Thyroid gland (tissue), 4 donors: Measurements from ENCODE around the gene ATAD3A. TPM values are rescaled to one million over a fixed set of nuclear protein-coding genes. Genes with fewer than 3 reads are reported as not detected.
"Not testable (repeated sequence)": the region's sequence is repeated elsewhere in the genome, so short reads cannot be mapped to it uniquely, and the experiment has no call there.

ENCODE experiments used
- DNase-seq, 2 donors: peaks; one replicate each; pipeline ENCODE4 v3.0.0-alpha.2; 2019
- H3K27ac ChIP-seq, 3 donors: fragments of 200-600 bp; sonication (generic); 1 replicate in 2 of 3; 2 replicates in 1 of 3; pipeline ENCODE4 v1.5.1; 2016 to 2019; ENCODE audit warnings: mild to moderate bottlenecking in 1 of 3, moderate library complexity in 1 of 3
- H3K27me3 ChIP-seq: fragments of 200-600 bp; sonication (generic); one replicate; pipeline ENCODE4 v1.5.1; 2019
- H3K36me3 ChIP-seq, 2 donors: fragments of 200-600 bp; sonication (generic); one replicate each; pipeline ENCODE4 v1.5.1; 2016 to 2019
- H3K4me1 ChIP-seq, 2 donors: fragments of 200-600 bp; sonication (generic); one replicate each; pipeline ENCODE4 v1.5.1; 2017 to 2019
- H3K4me3 ChIP-seq, 3 donors: fragments of 200-600 bp; sonication (generic); replicated peaks in 1 of 3; 1 replicate in 2 of 3; 2 replicates in 1 of 3; pipeline ENCODE4 v1.5.1; 2016; ENCODE audit warnings: mild to moderate bottlenecking in 1 of 3
- H3K9me3 ChIP-seq: fragments of 200-600 bp; sonication (generic); one replicate; pipeline ENCODE4 v1.5.1; 2017
- POLR2A ChIP-seq, 2 donors: fragments of 450-650 bp; IDR thresholded peaks; one replicate each; pipeline ENCODE4 v1.6.1; 2017; ENCODE audit warnings: antibody characterized with exemption in 2 of 2, mild to moderate bottlenecking in 2 of 2, moderate library complexity in 1 of 2
- WGBS, 2 donors: methylation state at CpG; one replicate each; pipeline ENCODE4 v1.1.5; 2017; 5-methylcytosine and 5-hydroxymethylcytosine counted together
- intact Hi-C: fragments of 100-400 bp; cut with DNase I; formaldehyde crosslinking; loops from one replicate; pipeline ENCODE4 v1.15.1; 2023
- total RNA-seq, 4 donors: library from RNA; depleted of rRNA; stranded (reverse); fragments of >200 nt; gene quantifications; one replicate each; pipeline ENCODE4 v1.2.3, GENCODE V29; 2016
- TF ChIP-seq, protein P1 (sequence below), 6 experiments: fragments of 200-600 bp in 3 of 6; fragments of 450-650 bp in 3 of 6; sonication (generic) in 3 of 6; IDR thresholded peaks; one replicate each; pipeline ENCODE4 v1.5.1; 2016 to 2019; ENCODE audit warnings: antibody characterized with exemption in 6 of 6, mild to moderate bottlenecking in 2 of 6, inconsistent platforms in 1 of 6, moderate library complexity in 1 of 6

ATAD3A gene
- total RNA-seq, 4 donors from 2014 or later = 21.6 to 34.2 (median 28.5) TPM

DNA sequence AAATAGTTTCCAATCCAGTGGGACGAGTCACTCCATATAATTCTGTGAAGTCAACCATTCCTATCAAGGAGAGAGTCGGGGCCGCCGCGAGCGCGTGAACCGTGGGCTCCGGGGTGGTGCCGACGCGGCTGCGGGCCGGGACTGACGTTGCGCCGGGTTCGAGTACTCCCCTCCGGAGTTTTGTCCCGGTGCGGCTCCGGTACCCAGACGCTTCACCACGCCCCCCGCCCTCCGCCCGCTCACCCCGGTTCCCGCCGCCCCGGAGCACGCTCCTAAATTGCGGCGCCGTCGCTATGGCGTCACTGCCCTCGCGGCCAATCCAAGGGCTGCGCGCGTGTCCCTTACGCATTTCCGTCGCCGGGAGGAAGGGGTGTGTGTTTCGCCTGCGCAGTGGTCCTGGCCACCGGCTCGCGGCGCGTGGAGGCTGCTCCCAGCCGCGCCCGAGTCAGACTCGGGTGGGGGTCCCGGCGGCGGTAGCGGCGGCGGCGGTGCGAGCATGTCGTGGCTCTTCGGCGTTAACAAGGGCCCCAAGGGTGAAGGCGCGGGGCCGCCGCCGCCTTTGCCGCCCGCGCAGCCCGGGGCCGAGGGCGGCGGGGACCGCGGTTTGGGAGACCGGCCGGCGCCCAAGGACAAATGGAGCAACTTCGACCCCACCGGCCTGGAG, 40.4 kb upstream of the ATAD3A start, which contains the start of gene ATAD3B:
Gene ATAD3B (plus strand): TSS at position 377 of the 664 bp plus-strand sequence. CDS start 120 bp downstream, at position 497.
- Histone ChIP-seq H3K27ac (peak within 1 kb of the TSS; percentile 4 to 73 (median 69)), H3K4me3 (peak within 1 kb of the TSS; percentile 7 to 69 (median 34))
- WGBS, 2 donors = 0 to 1% methylated on average over 2 to 25 of the region's 87 CpGs

DNA sequence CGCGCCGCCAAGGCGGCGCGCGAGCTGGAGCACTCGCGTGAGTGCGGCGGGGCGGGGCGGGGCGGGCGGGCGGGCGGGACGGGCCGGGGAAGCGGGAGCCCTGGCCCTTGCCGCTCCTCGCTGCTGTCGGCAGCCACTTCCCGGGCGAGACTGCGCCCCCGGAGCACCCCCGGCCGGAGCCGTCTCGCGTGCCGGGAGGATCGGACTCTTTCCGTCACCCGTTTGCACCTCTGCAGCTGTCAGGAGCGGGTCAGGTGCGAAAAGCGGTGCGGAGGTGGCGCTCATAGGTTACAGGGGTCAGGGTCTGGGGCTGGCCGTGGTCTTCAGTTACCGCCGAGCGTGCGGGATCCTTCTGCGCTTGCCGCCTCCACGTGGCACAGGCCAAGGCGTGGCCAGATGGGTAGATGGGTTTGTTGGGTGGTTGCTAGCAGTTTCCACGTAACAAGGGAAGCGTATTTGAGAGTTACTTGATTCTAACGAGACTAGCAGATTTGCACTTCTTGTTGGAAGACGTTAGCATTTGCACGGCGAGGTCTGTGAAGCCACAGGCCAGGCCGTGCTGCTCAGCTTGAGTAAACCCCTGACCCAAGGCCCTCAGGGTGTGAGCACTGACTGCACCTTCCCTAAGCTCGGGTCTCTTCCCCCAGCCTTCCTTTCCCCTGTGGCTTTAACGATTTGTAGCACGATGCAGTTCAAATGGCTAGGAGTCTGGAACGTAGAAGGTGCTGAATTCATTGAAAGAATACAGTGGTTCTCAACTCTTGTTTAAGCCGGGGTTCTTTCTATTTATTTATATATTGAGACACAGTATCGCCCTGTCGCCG, 39.7 kb upstream of the ATAD3A start:
- DNase-seq, H3K27ac ChIP-seq, H3K9me3 ChIP-seq, H3K36me3 ChIP-seq, intact Hi-C loops, H3K27me3 ChIP-seq: not testable (repeated sequence)
- WGBS, 2 donors = 9 to 17% methylated on average over 11 to 12 of the region's 65 CpGs
- H3K4me3 ChIP-seq = peak overlapping the region in 1 of 3 donors; percentile 69
- H3K4me1 ChIP-seq = peaks cover 7 to 20% of the 10 kb centered on the region in 2 donors

More for the DNA sequence above, 40.4 kb upstream of the ATAD3A start, which contains the start of gene ATAD3B:
- Histone ChIP-seq H3K4me1 (peaks cover 7 to 20% of the 10 kb centered on the region in 2 donors), H3K36me3 (no peaks in the 10 kb centered on the region), H3K9me3 (no peaks in the 10 kb centered on the region), H3K27me3 (no peaks in the 10 kb centered on the region)
- TF ChIP-seq, protein P1, sequence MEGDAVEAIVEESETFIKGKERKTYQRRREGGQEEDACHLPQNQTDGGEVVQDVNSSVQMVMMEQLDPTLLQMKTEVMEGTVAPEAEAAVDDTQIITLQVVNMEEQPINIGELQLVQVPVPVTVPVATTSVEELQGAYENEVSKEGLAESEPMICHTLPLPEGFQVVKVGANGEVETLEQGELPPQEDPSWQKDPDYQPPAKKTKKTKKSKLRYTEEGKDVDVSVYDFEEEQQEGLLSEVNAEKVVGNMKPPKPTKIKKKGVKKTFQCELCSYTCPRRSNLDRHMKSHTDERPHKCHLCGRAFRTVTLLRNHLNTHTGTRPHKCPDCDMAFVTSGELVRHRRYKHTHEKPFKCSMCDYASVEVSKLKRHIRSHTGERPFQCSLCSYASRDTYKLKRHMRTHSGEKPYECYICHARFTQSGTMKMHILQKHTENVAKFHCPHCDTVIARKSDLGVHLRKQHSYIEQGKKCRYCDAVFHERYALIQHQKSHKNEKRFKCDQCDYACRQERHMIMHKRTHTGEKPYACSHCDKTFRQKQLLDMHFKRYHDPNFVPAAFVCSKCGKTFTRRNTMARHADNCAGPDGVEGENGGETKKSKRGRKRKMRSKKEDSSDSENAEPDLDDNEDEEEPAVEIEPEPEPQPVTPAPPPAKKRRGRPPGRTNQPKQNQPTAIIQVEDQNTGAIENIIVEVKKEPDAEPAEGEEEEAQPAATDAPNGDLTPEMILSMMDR (IDR thresholded peaks at IDR 0.05) = no peak
- TF ChIP-seq POLR2A (IDR thresholded peaks at IDR 0.05) = peak in 1 of 2 donors; percentile 69
- peak; percentile 95 to 96 for DNase-seq
- intact Hi-C loops = no loop called here

DNA sequence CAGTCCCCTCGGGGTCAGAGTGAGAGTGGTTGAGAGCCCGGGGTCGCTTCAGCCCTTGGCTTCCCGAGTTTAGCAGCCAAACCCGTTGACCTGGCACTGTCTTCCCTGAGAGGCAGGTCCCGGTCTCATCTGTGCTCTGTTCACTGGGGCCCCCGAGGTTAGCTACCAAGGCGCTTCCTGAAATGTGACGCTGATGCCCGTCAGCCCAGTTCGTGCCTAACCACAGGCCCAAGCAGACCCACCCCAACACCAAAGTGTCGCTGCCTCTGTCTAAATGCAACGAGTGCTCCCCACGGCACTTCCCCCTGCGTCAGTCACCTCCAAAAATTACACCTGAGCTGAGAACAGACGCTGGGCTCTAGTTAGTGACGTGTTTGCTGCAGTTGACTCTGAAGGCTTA, 36.0 kb upstream of the ATAD3A start:
- 97 to 98% methylated on average over 7 to 9 of the region's 17 CpGs for WGBS, 2 donors
- H3K36me3 ChIP-seq = peaks cover 12 to 19% of the 10 kb centered on the region in 2 donors
- H3K4me1 ChIP-seq = peaks cover under 1 to 13% of the 10 kb centered on the region in 2 donors
- H3K4me3 ChIP-seq, H3K9me3 ChIP-seq, intact Hi-C loops, H3K27me3 ChIP-seq, DNase-seq, H3K27ac ChIP-seq: not testable (repeated sequence)

DNA sequence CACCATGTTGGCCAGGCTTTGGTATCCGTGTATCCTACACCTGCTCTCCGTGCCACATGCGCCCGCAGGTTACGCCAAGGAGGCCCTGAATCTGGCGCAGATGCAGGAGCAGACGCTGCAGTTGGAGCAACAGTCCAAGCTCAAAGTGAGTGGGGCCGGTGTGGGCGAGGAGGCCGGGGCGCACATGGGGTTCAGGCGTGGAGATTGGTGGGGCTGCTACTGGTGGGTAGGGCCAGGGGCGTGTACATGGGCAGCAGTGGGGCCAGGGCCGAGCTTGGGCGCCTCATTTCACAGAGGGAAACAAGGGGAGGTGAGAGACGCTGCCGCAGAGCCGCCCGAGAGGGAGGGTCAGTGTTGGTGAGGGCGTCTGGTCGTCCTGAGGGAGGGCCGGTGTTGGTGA, 34.8 kb upstream of the ATAD3A start:
- H3K36me3 ChIP-seq = peaks cover 12 to 19% of the 10 kb centered on the region in 2 donors
- peaks cover 0 to 13% of the 10 kb centered on the region in 2 donors for H3K4me1 ChIP-seq
- no peak overlapping the region for H3K4me3 ChIP-seq
- DNase-seq = no peak
- H3K27me3 ChIP-seq = no peaks in the 10 kb centered on the region
- no peaks in the 10 kb centered on the region for H3K9me3 ChIP-seq
- H3K27ac ChIP-seq = no peak overlapping the region
- no peak for TF ChIP-seq POLR2A (IDR thresholded peaks at IDR 0.05)
- TF ChIP-seq, protein P1 (IDR thresholded peaks at IDR 0.05) = no peak
- intact Hi-C loops = no loop called here
- WGBS, 2 donors = 97 to 98% methylated on average over 22 of the region's 22 CpGs

DNA sequence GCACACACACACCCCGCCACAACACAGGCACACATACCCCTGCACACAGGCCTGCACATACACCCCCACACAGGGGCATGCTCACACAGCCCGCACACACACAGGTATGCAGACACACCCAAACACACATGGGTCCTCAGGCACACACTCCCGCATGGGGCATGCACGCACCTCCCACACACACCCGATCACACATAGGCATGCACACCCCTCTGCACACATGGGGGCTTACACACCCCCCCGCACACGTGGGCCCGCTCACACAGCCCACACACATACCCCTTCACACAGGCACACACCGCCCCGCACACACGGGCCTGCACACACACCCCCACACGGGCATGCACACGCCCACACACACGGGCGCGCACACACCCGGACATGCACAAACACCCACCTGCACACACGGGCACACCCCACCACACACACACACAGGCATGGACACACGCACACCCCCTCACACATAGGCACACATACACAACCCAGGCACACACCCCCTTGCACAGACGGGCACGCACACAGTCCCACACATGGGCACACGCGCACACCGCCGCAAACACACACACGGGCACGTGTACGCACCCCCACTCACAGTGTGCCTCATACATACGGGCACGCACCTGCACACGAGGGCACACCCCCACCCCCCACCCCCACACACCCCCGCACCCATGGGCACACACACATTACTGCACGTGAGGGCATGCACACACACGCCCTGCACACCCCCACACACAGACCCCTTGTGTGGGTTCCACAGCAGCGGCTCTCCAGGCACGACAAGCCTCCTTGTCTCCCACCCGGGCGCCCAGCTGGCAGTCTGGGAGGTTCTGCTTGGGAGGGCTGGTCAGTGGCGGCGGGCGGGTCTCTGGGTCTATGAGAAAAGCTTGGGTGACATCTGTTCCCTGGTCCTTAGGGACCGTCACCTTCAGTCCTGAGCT, 32.1 kb upstream of the ATAD3A start:
- TF ChIP-seq, protein P1 (IDR thresholded peaks at IDR 0.05) = no peak
- no peak for TF ChIP-seq POLR2A (IDR thresholded peaks at IDR 0.05)
- H3K9me3 ChIP-seq = no peaks in the 10 kb centered on the region
- DNase-seq = no peak
- no peak overlapping the region for H3K4me3 ChIP-seq
- H3K27ac ChIP-seq = no peak overlapping the region
- WGBS, 2 donors = 95 to 96% methylated on average over 38 of the region's 42 CpGs
- no peaks in the 10 kb centered on the region for H3K27me3 ChIP-seq
- intact Hi-C loops = no loop called here
- H3K4me1 ChIP-seq = no peaks in the 10 kb centered on the region
- peaks cover 28 to 39% of the 10 kb centered on the region in 2 donors for H3K36me3 ChIP-seq

DNA sequence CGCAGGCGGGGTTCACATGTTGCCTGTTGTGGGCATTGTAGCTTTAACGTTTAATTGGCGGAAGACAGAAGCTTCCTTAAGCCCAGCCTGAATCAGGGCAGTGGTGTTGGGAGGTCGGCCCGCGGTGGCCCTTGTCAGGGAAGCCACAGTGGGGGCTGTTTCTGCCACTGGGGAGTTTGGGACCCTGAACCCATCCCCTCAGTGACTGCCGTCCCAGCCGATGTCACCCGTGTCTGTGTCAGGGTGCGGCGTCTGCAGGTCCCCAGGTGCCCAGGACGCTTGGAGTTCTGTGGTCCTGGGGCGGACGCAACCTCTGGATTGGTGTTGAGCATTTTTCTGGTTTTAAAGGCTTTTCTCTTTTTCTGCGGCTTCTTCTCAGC, 31.5 kb upstream of the ATAD3A start:
- intact Hi-C loops, H3K4me3 ChIP-seq, H3K27ac ChIP-seq, H3K4me1 ChIP-seq, DNase-seq, H3K27me3 ChIP-seq, H3K9me3 ChIP-seq: not testable (repeated sequence)
- peaks cover 28 to 39% of the 10 kb centered on the region in 2 donors for H3K36me3 ChIP-seq
- 93% methylated on average over 14 to 16 of the region's 16 CpGs for WGBS, 2 donors

DNA sequence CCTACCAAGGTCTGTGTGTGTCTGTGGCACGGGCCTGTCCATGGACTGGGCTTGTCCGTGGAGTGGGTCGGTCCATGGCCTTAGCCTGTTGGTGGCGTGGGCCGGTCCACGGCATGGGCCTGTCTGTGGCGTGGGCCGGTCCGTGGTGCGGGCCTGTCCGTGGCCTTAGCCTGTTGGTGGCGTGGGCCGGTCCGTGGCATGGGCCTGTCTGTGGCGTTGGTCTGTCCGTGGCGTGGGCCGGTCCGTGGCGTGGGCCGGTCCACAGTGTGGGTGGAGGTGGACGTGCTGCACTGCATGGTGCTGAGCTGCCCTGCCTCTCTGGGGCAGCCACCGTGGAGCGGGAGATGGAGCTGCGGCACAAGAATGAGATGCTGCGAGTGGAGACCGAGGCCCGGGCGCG, 30.2 kb upstream of the ATAD3A start:
- peaks cover 28 to 39% of the 10 kb centered on the region in 2 donors for H3K36me3 ChIP-seq
- DNase-seq, H3K27ac ChIP-seq, intact Hi-C loops, H3K4me3 ChIP-seq, H3K9me3 ChIP-seq, H3K27me3 ChIP-seq, H3K4me1 ChIP-seq: not testable (repeated sequence)
- 97 to 100% methylated on average over 1 to 14 of the region's 30 CpGs for WGBS, 2 donors
